Stimulated activated CD4-positive, alpha-beta T cell treated with anti-CD3 and anti-CD28 coated beads, Interleukin-12 subunit alpha, Interleukin-12 subunit beta, amount 100 ng/mL, for 48 hours (primary cell): ENCODE data around the gene RMC1.
"Not testable (repeated sequence)": the region's sequence is repeated elsewhere in the genome, so short reads cannot be mapped to it uniquely, and the experiment has no call there.

ENCODE experiments used
- DNase-seq, 3 donors: peaks; one replicate each; pipeline ENCODE4 v3.0.0-alpha.2; 2020; ENCODE audit warnings: low read depth in 2 of 3, low spot score in 1 of 3

RMC1 gene

GRCh38 chr18:23556145-23556780 is 53.0 kb downstream of the RMC1 start:
- no peak for DNase-seq

GRCh38 chr18:23557511-23557910 is 54.2 kb downstream of the RMC1 start:
- DNase-seq: not testable (repeated sequence)

GRCh38 chr18:23560186-23560585 is 56.9 kb downstream of the RMC1 start:
- no peak for DNase-seq

GRCh38 chr18:23563377-23564043 is 60.2 kb downstream of the RMC1 start:
- DNase-seq: no peak

- DNase-seq: no peak
These were observed 62.7 kb downstream of the RMC1 start for GRCh38 chr18:23565916-23566547.

- DNase-seq: no peak
These were observed 64.4 kb downstream of the RMC1 start for GRCh38 chr18:23567671-23568070.

- DNase-seq: no peak
These were observed 65.2 kb downstream of the RMC1 start for GRCh38 chr18:23568281-23569138.

GRCh38 chr18:23569299-23570063 is 66.2 kb downstream of the RMC1 start:
- DNase-seq: no peak

GRCh38 chr18:23570912-23571504 is 67.7 kb downstream of the RMC1 start:
- no peak for DNase-seq

GRCh38 chr18:23572012-23572411 is 68.7 kb downstream of the RMC1 start:
- no peak for DNase-seq

- DNase-seq: no peak
These were observed 69.3 kb downstream of the RMC1 start for GRCh38 chr18:23572570-23572969.

GRCh38 chr18:23573020-23573419 is 69.7 kb downstream of the RMC1 start:
- no peak for DNase-seq

GRCh38 chr18:23573626-23574431 is 70.5 kb downstream of the RMC1 start:
- no peak for DNase-seq

- DNase-seq: no peak
These were observed 71.4 kb downstream of the RMC1 start for GRCh38 chr18:23574611-23575308.

GRCh38 chr18:23575309-23575651 is 72.0 kb downstream of the RMC1 start:
- DNase-seq: no peak

- DNase-seq: not testable (repeated sequence)
These were observed 74.2 kb downstream of the RMC1 start for GRCh38 chr18:23577521-23577920.

GRCh38 chr18:23578067-23578701 is 74.9 kb downstream of the RMC1 start:
- DNase-seq: no peak

GRCh38 chr18:23578891-23579653 is 75.8 kb downstream of the RMC1 start:
- no peak for DNase-seq
